Endothelial cell of umbilical vein (primary cell): ENCODE data around the gene MSI1. TPM values are rescaled to one million over a fixed set of nuclear protein-coding genes. Genes with fewer than 3 reads are reported as not detected.

ENCODE experiments used
- BruUV-seq: library from RNA; stranded (reverse); fragments of 400-500 nt; replicated peaks from 2 replicates; lab custom pipeline; 2021; lab: Mats Ljungman, UMichigan
- CTCF ChIA-PET: fragments of 300-600, 350-600 bp; sonication (Branson Sonifier 250); formaldehyde crosslinking; loops from one replicate; lab custom pipeline; 2021; ENCODE audit warnings: antibody characterized with exemption, inconsistent platforms; lab: Charles Lee
- POLR2A ChIA-PET: fragments of 300-600, 350-600 bp; sonication (Branson Sonifier 250); formaldehyde crosslinking; loops from one replicate; lab custom pipeline; 2021; ENCODE audit warnings: antibody characterized with exemption, inconsistent platforms; lab: Charles Lee
- DNase-seq: peaks from one replicate; pipeline ENCODE4 v3.0.0-alpha.2; 2011; ENCODE audit warnings: low read depth, low spot score
- FAIRE-seq: peaks from 2 replicates; lab custom pipeline; 2011; peaks lifted over from hg19 to GRCh38; lab: Jason Lieb, UNC
- H2AFZ ChIP-seq: 2 replicates; pipeline ENCODE4 v1.6.0; 2012; ENCODE audit warnings: low read depth, low read length, control low read depth, inconsistent platforms
- H3K27ac ChIP-seq: 2 replicates; pipeline ENCODE4 v1.5.1; 2011; ENCODE audit warnings: low read depth, mild to moderate bottlenecking, control low read depth, low read length, moderate library complexity; ENCODE audit not compliant: insufficient read depth
- H3K27me3 ChIP-seq, 2 experiments: 2 replicates each; pipeline versions ENCODE4 v1.6.0 to v1.6.1; 2011; ENCODE audit warnings: low read length in 2 of 2, mixed read lengths in 1 of 2; ENCODE audit not compliant: control insufficient read depth in 2 of 2, insufficient read depth in 2 of 2
- H3K36me3 ChIP-seq, 2 experiments: 2 replicates in 1 of 2; 3 replicates in 1 of 2; pipeline ENCODE4 v1.5.1; 2011; ENCODE audit warnings: low read length in 2 of 2, mild to moderate bottlenecking in 1 of 2, moderate library complexity in 1 of 2; ENCODE audit not compliant: control insufficient read depth in 2 of 2, insufficient read depth in 2 of 2; ENCODE audit errors: extremely low read depth in 1 of 2
- H3K4me1 ChIP-seq: 3 replicates; pipeline ENCODE4 v1.5.1; 2011; ENCODE audit warnings: mild to moderate bottlenecking, low read length; ENCODE audit not compliant: control insufficient read depth, insufficient read depth; ENCODE audit errors: extremely low read depth
- H3K4me2 ChIP-seq: 2 replicates; pipeline ENCODE4 v1.6.1; 2011; ENCODE audit warnings: low read length, control low read depth, mixed read lengths; ENCODE audit not compliant: insufficient read depth
- H3K4me3 ChIP-seq, 3 experiments: fragments of 200-600 bp in 1 of 3; sonication (generic), shearing (Covaris generic) in 1 of 3; replicated peaks in 1 of 3; 2 replicates each; pipeline ENCODE4 v1.5.1; 2011 to 2016; ENCODE audit warnings: control low read depth in 3 of 3, low read length in 3 of 3, mild to moderate bottlenecking in 2 of 3, inconsistent platforms in 1 of 3, low read depth in 1 of 3, moderate library complexity in 1 of 3; ENCODE audit not compliant: insufficient read depth in 1 of 3
- H3K79me2 ChIP-seq: 2 replicates; pipeline ENCODE4 v1.6.0; 2012; ENCODE audit warnings: low read length, inconsistent platforms; ENCODE audit not compliant: control insufficient read depth, insufficient read depth
- H3K9ac ChIP-seq: replicated peaks from 2 replicates; pipeline ENCODE3; 2011; ENCODE audit warnings: low read length, control low read depth; ENCODE audit not compliant: insufficient read depth; ENCODE audit errors: extremely low read depth
- H3K9me1 ChIP-seq: replicated peaks from 3 replicates; pipeline ENCODE4 v1.6.0; 2011; ENCODE audit warnings: mild to moderate bottlenecking, low read length; ENCODE audit not compliant: control insufficient read depth, insufficient read depth; ENCODE audit errors: extremely low read depth
- H3K9me3 ChIP-seq: replicated peaks from 2 replicates; pipeline ENCODE4 v1.5.1; 2012; ENCODE audit warnings: low read length, inconsistent platforms; ENCODE audit not compliant: control insufficient read depth, insufficient read depth
- H4K20me1 ChIP-seq: replicated peaks from 2 replicates; pipeline ENCODE3; 2011; ENCODE audit warnings: mild to moderate bottlenecking, low read length; ENCODE audit not compliant: control insufficient read depth, insufficient read depth; ENCODE audit errors: extremely low read depth
- EZH2 ChIP-seq: IDR thresholded peaks from 2 replicates; pipeline ENCODE4 v1.6.1; 2012; ENCODE audit warnings: borderline replicate concordance, low read depth, mild to moderate bottlenecking, moderate library complexity, low read length, inconsistent platforms; ENCODE audit not compliant: severe bottlenecking
- FOS ChIP-seq: IDR thresholded peaks from 2 replicates; pipeline ENCODE4 v1.6.1; 2011; ENCODE audit warnings: mild to moderate bottlenecking, low read length, moderate library complexity, borderline replicate concordance; ENCODE audit not compliant: insufficient read depth
- GATA2 ChIP-seq: IDR thresholded peaks from 2 replicates; pipeline ENCODE4 v1.7.0; 2011; ENCODE audit warnings: low read depth, mild to moderate bottlenecking, moderate library complexity, mixed read lengths, low read length; ENCODE audit not compliant: insufficient read length, insufficient read depth
- JUN ChIP-seq: IDR thresholded peaks from 2 replicates; pipeline ENCODE4 v1.6.1; 2011; ENCODE audit warnings: borderline replicate concordance, low read depth; ENCODE audit not compliant: insufficient read length, insufficient read depth
- MYC ChIP-seq: IDR thresholded peaks from one replicate; pipeline ENCODE4 v1.6.1; 2011; ENCODE audit warnings: mild to moderate bottlenecking, low read depth, low read length
- POLR2A ChIP-seq: IDR thresholded peaks from 2 replicates; pipeline ENCODE4 v1.6.1; 2012; ENCODE audit warnings: low read depth, mild to moderate bottlenecking, control low read depth, low read length
- POLR2AphosphoS5 ChIP-seq: IDR thresholded peaks from 2 replicates; pipeline ENCODE4 v1.6.1; 2012; ENCODE audit warnings: low read depth, mild to moderate bottlenecking, control low read depth, low read length, moderate library complexity; ENCODE audit not compliant: insufficient read depth
- dilution Hi-C: fragments of 300-500 bp; cut with MboI; formaldehyde crosslinking; loops from one replicate; pipeline ENCODE4 v1.15.0; 2019; ENCODE audit warnings: low sequenced_read_pairs; ENCODE audit not compliant: extremely low pct_ligation_motif_present
- intact Hi-C: fragments of 100-400 bp; cut with micrococcal nuclease; formaldehyde crosslinking; loops from one replicate; pipeline ENCODE4 v1.10.0; 2022
- polyA plus RNA-seq, 4 experiments: library from polyadenylated mRNA; depleted of rRNA in 3 of 4; stranded (reverse) in 3 of 4; unstranded in 1 of 4; fragments of >200 nt; gene quantifications; 2 replicates each; pipeline versions ENCODE4 v1.2.1 to v1.2.3, GENCODE V29; 2011 to 2012; ENCODE audit warnings: missing spikeins in 1 of 4
- total RNA-seq: library from RNA; stranded (reverse); gene quantifications from 2 replicates; pipeline ENCODE4 v1.2.3, GENCODE V29; 2021
- TF ChIP-seq, protein P1 (sequence below), 2 donors: IDR thresholded peaks; 1 replicate in 1 of 2; 2 replicates in 1 of 2; pipeline ENCODE4 v1.5.1; 2011; ENCODE audit warnings: low read length in 2 of 2, mild to moderate bottlenecking in 2 of 2, moderate library complexity in 2 of 2, control low read depth in 1 of 2, inconsistent platforms in 1 of 2, low read depth in 1 of 2; ENCODE audit not compliant: insufficient read depth in 1 of 2; ENCODE audit errors: extremely low read depth in 1 of 2
- TF ChIP-seq, protein P2 (sequence below): IDR thresholded peaks from 2 replicates; pipeline ENCODE4 v1.6.1; 2011; ENCODE audit not compliant: insufficient read depth, insufficient read length

The MSI1 gene
- total and polyA plus RNA-seq, 2 donors (not counting 3 experiments of a cell fraction or from before 2014, with no cell fraction given) = 0.01 TPM; not detected in 1

DNA sequence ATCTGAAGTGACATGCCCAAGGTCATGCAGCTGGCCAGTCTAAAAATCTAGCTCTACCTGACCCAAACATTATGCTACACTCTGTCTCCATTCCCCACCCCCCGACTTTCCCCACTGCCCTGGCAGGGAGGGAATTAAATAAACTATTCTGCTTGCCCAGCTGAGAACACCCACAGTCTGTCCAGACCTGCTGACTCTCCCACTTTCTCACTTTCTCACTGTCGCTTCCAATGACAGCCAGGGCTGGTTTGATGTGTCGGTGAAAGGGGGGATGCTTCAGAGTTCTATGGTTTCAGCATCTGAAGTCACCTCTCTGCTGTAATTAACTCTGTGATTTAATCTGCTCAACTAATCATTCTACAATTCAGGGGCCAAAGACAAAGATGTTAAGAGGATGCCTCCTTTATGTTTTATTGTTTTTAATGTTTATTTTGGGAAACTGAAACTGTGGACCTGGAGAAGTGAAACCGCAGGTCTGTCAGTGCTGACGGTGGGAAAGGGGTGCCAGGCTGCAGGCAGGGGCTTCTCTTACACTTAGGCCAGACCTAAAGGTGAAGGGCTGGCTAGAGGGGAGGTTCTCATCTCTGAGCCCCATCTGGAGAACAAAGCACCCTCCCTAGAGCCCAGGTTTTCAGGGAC lies 8.1 kb upstream of the MSI1 start:
- H3K79me2 ChIP-seq = no peaks in the 10 kb centered on the region
- BruUV-seq = no TSS peak
- no peak for TF ChIP-seq EZH2
- no peak for TF ChIP-seq MYC
- TF ChIP-seq, protein P1, sequence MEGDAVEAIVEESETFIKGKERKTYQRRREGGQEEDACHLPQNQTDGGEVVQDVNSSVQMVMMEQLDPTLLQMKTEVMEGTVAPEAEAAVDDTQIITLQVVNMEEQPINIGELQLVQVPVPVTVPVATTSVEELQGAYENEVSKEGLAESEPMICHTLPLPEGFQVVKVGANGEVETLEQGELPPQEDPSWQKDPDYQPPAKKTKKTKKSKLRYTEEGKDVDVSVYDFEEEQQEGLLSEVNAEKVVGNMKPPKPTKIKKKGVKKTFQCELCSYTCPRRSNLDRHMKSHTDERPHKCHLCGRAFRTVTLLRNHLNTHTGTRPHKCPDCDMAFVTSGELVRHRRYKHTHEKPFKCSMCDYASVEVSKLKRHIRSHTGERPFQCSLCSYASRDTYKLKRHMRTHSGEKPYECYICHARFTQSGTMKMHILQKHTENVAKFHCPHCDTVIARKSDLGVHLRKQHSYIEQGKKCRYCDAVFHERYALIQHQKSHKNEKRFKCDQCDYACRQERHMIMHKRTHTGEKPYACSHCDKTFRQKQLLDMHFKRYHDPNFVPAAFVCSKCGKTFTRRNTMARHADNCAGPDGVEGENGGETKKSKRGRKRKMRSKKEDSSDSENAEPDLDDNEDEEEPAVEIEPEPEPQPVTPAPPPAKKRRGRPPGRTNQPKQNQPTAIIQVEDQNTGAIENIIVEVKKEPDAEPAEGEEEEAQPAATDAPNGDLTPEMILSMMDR (IDR thresholded peaks at IDR 0.05; ENCODE audit: extremely low read depth in 1 of 2, insufficient read depth in 1 of 2, low read depth in 1 of 2, low read length in 2 of 2) = no peak
- no peak for TF ChIP-seq POLR2A
- no peak for TF ChIP-seq FOS
- TF ChIP-seq, protein P2, sequence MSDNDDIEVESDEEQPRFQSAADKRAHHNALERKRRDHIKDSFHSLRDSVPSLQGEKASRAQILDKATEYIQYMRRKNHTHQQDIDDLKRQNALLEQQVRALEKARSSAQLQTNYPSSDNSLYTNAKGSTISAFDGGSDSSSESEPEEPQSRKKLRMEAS = no peak
- TF ChIP-seq GATA2 = no peak
- no peak for TF ChIP-seq JUN
- TF ChIP-seq POLR2AphosphoS5 = no peak
- intact Hi-C loops = no loop called here
- H3K4me2 ChIP-seq = no peak overlapping the region
- no peak overlapping the region for H3K9ac ChIP-seq
- H3K9me3 ChIP-seq = no peaks in the 10 kb centered on the region
- DNase-seq (no peak), FAIRE-seq (no peak)
- H3K36me3 ChIP-seq = no peaks in the 10 kb centered on the region
- no peak overlapping the region for H3K27ac ChIP-seq
- dilution Hi-C loops = no loop called here
- no peak overlapping the region for H2AFZ ChIP-seq
- ChIA-PET POLR2A (no interaction called here), CTCF (interaction anchor here (2.8 kb wide), 1 partner anchor 11 kb away, joined by 24 read pairs; no protein-coding TSS in a partner anchor)
- no peaks in the 10 kb centered on the region for H4K20me1 ChIP-seq
- H3K27me3 ChIP-seq = peaks cover 22 to 25% of the 10 kb centered on the region in 2 experiments
- no peak overlapping the region for H3K4me3 ChIP-seq
- H3K4me1 ChIP-seq = no peaks in the 10 kb centered on the region
- no peaks in the 10 kb centered on the region for H3K9me1 ChIP-seq
